HG03135 (cell line): Measurements from ENCODE around the gene NEK7.
"Not testable (repeated sequence)": the region's sequence is repeated elsewhere in the genome, so short reads cannot be mapped to it uniquely, and the experiment has no call there.

ENCODE experiments used
- ATAC-seq: cut with Tn5 transposase; IDR thresholded peaks from one replicate; pipeline ENCODE4 v1.9.1; 2021; ENCODE audit warnings: mild to moderate bottlenecking, moderate library complexity; ENCODE audit not compliant: unreplicated experiment

NEK7 gene

DNA sequence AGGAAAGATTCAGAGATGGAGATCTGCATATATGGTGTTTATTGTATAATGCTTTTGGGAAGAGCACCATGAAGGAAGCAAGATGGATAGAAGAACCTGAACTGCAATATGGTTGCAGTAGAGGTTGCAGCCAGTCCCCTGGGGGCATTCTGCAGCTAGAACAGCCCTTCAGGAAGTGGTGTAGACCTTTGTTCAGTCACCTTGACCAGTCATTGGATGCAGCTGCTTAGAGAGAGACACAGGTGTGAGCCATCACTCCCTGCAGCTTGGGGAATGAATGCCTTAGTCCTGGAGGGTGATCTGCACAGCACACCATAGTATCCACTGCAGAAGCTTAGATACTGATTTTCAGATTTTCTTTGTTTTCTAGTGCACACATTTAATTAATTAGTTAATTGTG is 42.3 kb downstream of the NEK7 start:
- peak; percentile 72 for ATAC-seq

DNA sequence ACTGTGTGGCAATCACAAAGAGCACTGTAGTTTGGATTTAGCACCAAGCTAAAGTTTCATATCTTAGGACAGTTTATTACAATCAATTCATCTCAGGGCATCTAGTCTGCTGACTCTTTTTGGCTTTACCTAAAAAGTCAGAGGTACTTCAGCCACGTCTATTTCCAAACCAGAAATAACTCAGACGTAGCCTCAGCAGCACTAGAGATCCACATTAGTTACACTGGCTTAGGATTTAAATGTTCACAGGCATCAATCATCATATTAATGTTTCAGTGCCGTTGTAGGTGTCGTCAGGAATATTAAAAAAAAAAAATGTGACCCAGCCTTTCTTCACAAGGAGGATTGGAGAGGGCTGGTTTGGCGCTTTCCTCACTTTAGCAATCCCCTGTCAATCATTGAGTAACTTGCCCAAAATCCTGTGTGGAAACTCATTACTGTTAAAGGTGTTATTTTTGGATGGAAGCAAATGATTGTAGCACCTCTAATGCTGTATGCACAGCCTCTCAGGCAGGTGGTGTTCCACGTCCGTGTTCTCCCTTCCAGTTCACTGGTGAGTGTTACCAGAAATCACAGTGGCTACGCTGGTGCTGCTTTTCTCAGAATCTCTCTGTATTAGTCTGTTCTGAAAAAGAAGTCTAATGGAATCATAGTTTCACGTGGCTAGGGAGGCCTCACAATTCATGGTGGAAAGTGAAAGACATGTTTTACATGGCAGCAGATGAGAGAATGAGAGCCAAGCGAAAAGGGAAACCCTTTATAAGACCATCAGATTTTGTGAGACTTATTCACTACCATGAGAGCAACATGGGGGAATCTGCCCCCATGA is 45.4 kb downstream of the NEK7 start:
- peak; percentile 77 for ATAC-seq

DNA sequence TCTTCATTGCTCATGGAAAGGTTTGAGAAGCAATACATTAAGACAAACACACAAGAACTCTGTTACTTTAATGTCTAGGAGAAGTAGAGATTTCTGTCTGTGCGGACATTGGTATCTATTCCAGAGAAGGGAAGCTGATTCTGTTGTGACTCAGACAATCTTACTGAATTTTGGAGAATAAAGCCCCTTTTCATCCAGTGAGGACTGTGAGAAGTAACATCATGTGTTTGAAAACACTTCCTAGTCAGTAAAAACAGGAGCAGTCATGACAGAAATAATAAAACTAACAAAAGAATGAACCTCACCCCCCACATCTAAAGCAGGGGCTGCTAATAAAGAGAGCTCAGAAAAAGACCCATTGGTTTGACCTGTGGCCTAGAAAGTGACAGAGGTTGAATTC is 46.6 kb downstream of the NEK7 start:
- ATAC-seq = no peak

DNA sequence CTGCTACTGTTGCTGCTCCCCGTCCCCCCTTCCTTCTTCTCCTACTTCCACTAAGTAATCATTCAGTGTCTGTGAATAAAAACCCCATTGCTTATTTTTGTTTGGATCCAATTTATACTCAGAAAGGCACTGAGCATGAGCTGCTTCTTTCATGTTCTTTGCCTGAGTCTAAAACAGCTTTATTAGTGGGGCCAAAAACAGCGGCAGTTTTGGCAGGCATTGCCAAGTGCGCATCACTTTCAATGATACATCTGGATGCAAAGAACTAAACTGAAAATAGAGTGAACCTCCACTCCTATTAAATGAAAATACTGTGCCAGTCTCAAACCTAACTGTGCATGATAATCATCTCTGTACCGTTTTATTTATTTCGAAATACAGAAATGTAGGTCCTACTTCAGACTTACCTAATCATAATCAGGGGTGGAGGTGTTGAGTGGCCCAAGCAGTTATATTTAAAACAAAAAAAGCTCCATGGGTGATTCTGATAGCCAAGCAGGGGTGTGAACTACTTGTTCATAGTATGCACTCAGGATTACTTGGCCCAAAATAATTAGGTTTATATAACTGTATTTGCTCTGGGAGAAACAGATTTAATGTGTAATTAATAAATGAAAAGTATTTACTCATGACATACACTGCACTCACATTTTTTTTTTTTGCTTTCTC is 48.4 kb downstream of the NEK7 start:
- no peak for ATAC-seq

DNA sequence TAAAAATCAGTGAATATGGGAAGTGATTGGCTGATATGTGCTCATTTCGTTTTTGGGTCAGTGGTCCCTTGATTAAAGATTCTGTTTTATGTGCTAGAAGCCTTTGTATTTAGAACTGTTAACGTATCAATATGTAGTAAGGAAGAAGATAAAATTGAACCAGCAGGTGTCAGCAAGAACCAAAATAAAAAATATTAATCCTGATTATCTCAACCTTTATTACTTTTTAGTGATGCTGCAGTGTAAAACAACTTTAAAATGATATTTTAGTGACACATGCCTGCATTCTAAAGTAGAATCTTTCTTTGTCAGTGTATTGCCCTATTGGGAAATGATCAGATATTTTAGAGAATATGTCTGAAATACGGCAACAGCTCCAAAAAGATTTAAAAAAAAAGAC is 49.5 kb downstream of the NEK7 start:
- no peak for ATAC-seq

DNA sequence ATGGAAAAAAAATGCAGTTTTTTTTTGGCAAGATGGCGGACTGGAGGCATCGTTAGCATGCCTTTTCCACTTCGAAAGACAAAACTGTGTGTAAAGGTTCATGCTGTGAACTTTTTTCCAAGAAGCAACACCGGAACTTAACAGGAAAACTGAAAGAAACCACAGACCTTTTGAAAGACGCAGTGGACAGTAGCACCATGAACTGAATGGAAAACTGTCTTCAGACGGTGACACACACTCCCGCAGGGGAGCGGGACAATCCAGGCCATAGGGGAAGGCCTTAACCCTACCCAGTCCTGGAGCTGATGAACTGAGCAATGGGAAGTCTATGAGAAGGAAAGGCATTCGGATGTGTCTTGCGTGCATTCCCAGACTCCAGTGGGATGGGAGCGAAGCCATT is 54.9 kb downstream of the NEK7 start:
- no peak for ATAC-seq

DNA sequence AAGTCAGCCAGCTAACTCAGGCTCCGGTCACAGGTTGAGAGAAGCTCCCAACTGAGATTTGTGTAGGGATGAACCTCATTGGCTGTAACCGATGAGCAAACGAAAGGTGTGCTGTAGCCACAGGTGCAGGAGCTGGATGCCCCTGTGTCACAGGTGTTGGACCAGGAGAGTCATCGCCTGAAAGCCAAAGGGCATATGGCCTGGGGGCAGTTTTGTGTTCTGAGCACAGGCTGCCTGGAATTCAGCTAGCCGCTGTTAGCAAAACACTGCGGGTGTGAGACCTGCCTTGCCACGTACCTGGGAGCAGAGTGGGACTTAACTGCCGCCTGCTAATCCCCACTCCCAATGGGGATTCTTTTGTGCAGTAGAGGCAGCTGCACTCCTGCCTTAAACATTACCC is 55.3 kb downstream of the NEK7 start:
- ATAC-seq = no peak

DNA sequence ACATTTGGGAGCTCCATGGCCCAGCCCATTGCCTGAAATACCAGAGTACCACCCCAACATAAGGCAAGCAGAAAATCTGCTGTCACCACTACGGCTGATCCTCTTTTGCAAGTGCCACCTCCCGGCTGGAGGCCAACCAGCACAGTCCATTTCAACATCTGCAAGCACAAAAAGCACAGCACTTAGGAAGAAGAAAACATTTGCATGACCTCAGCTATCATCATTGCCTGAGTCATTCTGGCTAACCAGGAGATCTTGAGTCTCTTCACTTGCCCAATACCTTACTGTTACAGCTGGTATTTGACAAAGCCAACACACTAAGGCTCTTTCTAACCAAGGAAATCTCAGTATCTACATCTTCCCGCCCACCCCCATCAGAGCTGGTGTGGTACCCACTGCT is 55.9 kb downstream of the NEK7 start:
- ATAC-seq = no peak

DNA sequence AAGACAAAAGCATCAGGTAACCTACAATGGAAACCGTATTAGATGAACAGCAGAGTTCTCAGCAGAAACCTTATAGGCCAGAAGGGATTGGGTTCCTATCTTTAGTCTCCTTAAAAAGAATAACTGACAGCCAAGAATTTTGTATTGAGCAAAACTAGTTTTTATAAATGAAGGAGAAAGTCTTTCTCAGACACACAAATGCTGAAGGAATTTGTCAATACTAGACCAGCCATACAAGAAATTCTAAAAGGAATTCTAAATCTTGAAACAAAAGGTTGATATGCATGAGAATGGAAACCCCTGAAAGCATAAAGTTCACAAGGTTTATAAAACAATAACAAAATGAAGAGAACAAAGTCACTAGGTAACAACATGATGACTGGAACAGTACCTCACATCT is 58.1 kb downstream of the NEK7 start:
- ATAC-seq = no peak

DNA sequence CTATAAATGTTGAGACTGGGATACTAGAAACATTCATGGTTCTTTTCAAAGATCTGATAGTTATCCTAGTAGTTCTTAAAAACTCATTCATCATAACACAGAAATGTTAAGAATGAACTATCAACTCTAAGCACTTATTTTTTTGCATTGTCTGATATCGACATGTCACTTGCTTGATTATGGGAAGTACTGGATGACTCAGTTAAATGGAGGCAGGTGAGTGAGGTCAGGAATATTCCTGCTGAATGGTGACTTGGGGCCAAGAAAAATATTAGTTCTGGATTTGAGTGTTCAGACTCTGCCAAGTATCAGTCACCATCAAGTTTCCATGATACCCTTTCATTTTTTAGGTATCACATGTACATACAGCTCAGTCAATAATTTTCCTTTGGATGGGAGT is 63.6 kb downstream of the NEK7 start:
- no peak for ATAC-seq

DNA sequence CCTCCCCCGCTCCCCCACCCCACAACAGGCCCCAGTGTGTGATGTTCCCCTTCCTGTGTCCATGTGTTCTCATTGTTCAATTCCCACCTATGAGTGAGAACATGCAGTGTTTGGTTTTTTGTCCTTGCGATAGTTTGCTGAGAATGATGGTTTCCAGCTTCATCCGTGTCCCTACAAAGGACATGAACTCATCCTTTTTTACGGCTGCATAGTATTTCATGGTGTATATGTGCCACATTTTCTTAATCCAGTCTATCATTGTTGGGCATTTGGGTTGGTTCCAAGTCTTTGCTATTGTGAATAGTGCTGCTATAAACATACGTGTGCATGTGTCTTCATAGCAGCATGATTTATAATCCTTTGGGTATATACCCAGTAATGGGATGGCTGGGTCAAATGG is 70.2 kb downstream of the NEK7 start:
- ATAC-seq = not testable (repeated sequence)

DNA sequence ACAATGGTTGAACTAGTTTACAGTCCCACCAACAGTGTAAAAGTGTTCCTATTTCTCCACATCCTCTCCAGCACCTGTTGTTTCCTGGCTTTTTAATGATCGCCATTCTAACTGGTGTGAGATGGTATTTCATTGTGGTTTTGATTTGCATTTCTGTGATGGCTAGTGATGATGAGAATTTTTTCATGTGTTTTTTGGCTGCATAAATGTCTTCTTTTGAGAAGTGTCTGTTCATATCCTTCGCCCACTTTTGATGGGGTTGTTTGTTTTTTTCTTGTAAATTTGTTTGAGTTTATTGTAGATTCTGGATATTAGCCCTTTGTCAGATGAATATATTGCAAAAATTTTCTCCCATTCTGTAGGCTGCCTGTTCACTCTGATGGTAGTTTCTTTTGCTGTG is 70.7 kb downstream of the NEK7 start:
- ATAC-seq = not testable (repeated sequence)

DNA sequence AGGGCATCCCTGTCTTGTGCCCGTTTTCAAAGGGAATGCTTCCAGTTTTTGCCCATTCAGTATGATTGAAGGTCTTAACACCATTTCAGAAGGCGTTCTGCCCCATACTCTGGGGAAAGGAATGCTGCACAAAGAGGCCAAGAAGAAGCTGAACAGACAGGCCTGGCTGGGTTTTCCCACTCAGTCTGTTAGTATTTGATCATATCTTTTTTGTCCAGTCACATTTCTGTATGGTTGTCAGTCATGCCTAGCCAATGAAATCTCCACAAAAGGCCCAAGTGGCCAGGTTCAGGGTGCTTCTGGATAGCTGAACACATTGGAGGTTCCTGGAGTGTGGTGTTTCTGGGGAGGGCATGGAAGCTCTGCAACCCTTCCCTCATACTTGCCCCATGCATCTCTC is 72.1 kb downstream of the NEK7 start:
- no peak for ATAC-seq

DNA sequence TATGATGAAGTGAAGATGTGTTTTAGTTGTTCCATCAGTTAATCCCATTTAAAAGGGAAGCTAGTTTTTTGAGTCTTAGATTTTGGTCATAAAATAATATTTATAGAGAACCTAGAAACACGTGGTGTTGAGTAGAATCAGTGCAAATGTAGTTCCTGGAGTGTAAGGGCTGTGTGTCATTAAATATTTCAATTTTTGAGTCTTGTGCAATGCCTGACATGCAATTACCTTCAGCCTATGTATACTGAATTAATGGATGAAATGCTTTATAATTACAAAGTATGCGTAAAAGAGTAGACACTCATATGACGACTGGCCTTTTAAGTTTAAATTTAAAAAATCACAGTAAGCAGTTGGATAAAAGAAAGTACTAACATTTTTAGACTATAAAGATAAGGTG is 75.0 kb downstream of the NEK7 start:
- ATAC-seq = no peak

DNA sequence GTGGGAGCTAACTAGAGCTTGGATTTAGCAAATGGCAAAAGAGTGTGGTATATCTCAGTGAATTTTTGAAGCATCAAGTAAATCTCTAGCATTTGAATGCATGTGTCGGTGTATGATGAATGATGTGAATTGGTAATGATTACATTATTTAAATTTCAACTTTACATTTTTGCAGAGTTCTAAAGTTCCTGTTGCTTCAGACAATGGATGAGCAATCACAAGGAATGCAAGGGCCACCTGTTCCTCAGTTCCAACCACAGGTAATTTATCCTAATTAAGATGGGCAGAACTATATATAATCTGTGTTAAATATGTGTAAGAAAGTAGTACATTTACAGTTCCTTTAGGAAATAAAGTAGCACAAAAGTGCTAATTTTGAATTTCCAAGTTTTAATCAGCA is 75.6 kb downstream of the NEK7 start:
- no peak for ATAC-seq

DNA sequence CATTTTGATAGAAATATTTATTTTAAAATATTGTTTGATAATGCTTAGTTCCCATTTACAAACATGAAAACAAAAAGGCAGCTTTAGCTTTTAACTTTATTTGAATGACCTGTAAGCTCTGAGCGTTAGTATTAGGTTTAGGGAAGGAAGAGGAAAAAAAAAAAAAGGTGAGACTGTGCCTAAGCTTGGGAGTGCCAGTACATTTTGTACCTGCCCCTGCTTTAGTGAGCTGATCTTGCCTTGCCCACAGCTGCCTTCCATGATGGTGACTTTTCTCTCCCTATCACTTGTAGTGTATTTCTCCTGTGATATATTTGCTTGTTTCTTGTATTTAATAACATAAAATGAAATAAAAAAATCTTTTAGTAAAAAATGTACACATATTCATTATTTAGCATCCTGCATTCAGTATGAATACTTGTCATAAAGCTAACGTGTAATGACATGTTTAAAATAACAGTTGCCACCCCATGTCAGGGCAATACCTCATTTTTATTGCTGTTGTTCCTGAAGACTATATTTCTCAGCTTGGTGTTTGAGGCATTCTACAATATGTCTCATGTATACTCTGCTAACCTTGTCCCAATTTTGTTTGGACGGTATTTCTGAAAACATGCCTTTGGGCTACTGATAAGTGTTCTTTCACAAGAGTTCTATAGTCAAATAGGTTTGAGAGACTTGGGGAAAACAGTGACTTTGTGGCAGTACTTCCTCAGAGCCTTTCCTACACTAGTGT is 76.3 kb downstream of the NEK7 start:
- no peak for ATAC-seq

DNA sequence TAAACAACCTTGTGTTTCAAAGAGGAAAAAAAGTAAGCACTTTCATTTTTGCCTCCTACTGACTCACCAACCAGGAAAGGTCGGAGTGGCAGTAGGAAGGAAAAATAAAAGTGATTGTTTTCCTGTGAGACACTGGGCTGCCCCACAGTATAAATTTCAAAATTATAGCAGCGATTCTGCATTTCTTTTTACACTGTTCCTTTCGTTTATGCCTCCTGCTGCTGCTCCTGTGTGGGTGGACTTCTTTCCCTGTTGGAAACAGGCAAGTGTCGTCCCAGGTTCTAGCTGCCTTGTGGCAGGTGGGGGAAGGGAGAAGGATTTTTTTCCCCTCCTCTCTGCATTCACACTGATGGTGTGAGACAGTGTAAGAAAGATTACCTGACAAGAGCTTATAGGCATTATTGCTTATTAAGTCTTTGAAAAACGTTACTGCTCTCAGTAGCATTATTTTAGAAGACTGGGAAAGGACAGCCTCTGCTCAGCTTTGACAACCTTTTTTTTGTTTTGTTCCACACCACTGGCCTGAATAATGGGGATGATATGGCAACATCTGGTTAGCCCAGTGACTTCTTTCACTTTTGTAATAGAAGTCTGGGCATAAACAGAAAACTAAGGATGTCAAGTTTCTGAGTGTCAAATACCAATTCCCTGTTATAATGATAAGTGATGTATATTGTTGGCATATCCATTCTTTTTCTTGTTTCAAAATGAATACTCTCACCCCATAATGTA is 77.9 kb downstream of the NEK7 start:
- no peak for ATAC-seq

DNA sequence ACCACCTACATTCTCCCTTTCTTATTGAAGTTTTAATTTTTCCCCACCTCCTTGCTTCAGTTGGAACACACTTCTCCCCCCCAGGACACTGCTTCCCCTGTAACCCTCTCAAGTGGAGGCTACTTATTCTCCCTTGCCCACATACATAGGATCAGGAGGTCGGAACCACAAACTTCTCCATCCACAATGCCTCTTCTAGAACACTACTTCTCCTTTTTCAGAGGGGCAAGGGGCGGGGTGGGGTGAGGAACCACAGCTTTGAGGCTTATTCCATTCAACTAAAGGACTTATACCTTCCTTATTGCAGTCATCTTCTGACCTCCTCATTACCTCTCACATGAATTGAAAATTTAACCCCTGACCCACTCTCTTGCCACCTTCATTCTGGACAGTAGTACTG is 81.3 kb downstream of the NEK7 start:
- no peak for ATAC-seq

DNA sequence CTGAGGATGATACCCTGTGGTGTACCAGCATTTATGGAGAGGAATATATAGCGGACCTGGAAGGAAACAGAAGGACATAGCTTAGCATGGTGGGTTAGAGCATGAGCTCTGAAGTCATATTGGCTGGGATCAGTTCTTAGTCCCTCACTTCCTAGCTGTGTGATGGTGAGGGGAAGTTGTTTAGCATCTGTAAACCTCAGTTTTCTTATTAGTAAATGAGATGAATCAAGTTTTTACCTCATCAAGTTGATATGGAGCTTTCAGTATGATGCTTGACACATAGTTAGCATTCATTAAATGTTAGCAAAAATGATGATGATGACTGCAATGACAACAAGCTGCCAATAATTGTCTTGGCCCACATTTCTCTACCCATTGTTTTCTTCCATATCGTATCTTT is 84.8 kb downstream of the NEK7 start:
- ATAC-seq = no peak

DNA sequence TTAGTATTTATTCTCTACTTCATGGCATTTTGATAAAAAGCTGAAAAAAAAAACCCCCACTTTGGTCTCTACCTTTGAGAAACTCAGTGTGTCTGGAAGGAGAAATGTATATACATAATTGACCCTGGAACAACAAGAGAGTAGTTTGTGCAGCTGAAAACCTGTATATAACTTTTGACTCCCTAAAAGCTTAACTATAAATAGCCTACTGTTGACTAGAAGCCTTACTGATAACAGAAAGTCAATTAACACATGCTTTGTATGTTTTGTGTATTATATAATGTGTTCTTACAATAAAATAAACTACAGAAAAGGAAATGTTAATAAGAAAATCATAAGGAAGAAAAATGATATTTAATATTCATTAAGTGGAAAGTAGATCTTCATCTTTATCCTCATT is 88.0 kb downstream of the NEK7 start:
- no peak for ATAC-seq

DNA sequence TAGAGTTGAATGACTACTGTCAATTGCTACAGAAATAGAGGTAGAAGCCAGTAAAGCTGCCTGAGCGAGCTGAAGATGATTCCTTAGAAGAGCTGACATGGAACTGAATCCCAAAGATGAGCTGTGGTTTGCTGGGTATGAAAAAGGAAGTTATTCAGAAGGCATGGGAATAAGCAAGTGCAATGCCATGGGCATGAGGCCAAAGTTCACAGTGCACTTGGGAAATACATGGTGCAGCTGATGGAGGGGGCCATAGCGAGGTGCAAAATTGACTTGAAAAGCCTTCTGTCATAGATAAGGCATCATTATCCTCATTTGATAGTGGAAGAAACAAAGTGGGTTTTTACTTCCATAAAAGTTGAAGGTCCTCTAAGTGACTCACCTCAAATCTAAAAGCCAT is 88.6 kb downstream of the NEK7 start:
- no peak for ATAC-seq
